ENCODE results near the gene ADPRHL1.

DNA sequence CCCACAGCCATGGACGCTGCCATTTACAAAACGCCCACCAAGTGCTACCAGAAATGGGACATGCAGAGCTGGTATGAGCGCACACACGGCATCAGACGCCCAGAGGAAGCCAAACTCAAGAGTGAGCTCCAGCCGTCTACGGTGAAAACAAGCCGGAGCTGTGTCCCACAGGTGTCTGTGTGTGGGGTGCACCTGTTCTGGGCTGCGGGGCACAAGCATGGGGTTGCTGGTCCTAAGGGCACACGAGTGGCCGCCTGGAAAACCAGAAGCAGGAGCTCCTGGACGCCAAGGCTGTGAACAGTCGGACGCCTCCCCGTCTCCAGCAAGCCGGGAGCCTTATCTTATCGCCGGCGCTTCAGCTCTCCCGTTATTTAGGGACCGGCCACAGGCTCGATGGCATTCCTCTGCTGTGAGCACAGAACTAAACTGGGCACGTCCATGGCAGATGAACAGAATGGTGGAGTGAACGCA lies 1.3 kb downstream of the ADPRHL1 start:
- TF ChIP-seq, protein P1, sequence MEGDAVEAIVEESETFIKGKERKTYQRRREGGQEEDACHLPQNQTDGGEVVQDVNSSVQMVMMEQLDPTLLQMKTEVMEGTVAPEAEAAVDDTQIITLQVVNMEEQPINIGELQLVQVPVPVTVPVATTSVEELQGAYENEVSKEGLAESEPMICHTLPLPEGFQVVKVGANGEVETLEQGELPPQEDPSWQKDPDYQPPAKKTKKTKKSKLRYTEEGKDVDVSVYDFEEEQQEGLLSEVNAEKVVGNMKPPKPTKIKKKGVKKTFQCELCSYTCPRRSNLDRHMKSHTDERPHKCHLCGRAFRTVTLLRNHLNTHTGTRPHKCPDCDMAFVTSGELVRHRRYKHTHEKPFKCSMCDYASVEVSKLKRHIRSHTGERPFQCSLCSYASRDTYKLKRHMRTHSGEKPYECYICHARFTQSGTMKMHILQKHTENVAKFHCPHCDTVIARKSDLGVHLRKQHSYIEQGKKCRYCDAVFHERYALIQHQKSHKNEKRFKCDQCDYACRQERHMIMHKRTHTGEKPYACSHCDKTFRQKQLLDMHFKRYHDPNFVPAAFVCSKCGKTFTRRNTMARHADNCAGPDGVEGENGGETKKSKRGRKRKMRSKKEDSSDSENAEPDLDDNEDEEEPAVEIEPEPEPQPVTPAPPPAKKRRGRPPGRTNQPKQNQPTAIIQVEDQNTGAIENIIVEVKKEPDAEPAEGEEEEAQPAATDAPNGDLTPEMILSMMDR (IDR thresholded peaks at IDR 0.05): no peak
- no peak for TF ChIP-seq ZFX (IDR thresholded peaks at IDR 0.05; ENCODE audit: borderline replicate concordance)

Measured in 22Rv1 (cell line).